Vagina (tissue), 2 donors: ENCODE measurements around the gene HMX2.

Experiments used
- POLR2AphosphoS5 ChIP-seq, 2 donors: sonication (generic); formaldehyde crosslinking; IDR thresholded peaks; one replicate each; pipeline ENCODE4 v1.9.0; 2017; ENCODE audit warnings: antibody characterized with exemption in 2 of 2, mild to moderate bottlenecking in 2 of 2, low read depth in 1 of 2; ENCODE audit not compliant: insufficient read depth in 1 of 2
- TF ChIP-seq, protein P1 (sequence below), 3 experiments: fragments of 450-650 bp in 2 of 3; fragments of 200-600 bp in 1 of 3; sonication (generic) in 1 of 3; IDR thresholded peaks; one replicate each; pipeline ENCODE4 v1.5.1; 2017 to 2019; ENCODE audit warnings: antibody characterized with exemption in 3 of 3, mild to moderate bottlenecking in 2 of 3, moderate library complexity in 2 of 3

DNA sequence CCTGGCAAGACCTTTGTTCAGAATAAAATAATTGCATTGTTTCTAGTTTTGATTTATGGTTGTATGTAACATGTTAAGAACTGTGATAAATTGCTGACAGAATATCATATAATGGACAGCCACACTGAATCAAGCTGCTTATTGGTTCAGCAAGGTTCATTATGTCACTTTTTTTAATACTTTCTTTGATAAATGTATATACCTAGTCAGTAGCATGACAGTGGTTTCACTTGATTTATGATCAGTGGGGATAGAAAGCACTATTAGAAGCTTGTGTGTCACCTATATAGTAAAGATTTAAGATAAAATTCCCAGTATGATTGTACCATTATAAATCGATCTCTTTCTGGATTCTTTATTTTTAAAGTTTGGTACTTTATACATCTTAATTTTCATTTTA, 10.7 kb downstream of the HMX2 start:
- TF ChIP-seq, protein P1, sequence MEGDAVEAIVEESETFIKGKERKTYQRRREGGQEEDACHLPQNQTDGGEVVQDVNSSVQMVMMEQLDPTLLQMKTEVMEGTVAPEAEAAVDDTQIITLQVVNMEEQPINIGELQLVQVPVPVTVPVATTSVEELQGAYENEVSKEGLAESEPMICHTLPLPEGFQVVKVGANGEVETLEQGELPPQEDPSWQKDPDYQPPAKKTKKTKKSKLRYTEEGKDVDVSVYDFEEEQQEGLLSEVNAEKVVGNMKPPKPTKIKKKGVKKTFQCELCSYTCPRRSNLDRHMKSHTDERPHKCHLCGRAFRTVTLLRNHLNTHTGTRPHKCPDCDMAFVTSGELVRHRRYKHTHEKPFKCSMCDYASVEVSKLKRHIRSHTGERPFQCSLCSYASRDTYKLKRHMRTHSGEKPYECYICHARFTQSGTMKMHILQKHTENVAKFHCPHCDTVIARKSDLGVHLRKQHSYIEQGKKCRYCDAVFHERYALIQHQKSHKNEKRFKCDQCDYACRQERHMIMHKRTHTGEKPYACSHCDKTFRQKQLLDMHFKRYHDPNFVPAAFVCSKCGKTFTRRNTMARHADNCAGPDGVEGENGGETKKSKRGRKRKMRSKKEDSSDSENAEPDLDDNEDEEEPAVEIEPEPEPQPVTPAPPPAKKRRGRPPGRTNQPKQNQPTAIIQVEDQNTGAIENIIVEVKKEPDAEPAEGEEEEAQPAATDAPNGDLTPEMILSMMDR (IDR thresholded peaks at IDR 0.05), result no peak
- TF ChIP-seq POLR2AphosphoS5 (IDR thresholded peaks at IDR 0.05; ENCODE audit: insufficient read depth in 1 of 2, low read depth in 1 of 2), result no peak
